NCI-H2227 (cell line): ENCODE measurements around the gene SMAD1.
"Not testable (repeated sequence)": the region's sequence is repeated elsewhere in the genome, so short reads cannot be mapped to it uniquely, and the experiment has no call there.

Experiments used
- DNase-seq: peaks from one replicate; lab custom pipeline; 2025; ENCODE audit not compliant: unreplicated experiment; lab: John Stamatoyannopoulos, UW

The SMAD1 gene

DNA sequence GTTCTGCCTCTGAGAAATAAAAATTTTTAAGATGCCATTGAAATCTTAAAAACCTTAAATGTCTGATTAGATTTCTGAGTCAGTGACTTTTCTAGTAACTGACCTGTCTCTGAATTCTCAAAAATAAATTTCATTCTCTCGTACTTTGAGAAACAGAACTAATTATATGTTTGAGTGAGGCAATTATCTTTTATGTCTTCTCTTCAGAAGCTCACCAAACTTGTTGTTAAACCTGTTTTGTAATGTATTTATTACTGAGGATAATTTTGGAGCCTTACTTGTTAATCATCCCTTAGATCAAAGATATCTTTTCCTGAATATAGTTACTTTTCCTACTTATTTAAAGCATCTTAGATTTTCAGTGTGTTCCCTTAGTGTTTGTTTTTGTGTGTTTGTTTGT is 73.0 kb downstream of the SMAD1 start:
- no peak for DNase-seq

DNA sequence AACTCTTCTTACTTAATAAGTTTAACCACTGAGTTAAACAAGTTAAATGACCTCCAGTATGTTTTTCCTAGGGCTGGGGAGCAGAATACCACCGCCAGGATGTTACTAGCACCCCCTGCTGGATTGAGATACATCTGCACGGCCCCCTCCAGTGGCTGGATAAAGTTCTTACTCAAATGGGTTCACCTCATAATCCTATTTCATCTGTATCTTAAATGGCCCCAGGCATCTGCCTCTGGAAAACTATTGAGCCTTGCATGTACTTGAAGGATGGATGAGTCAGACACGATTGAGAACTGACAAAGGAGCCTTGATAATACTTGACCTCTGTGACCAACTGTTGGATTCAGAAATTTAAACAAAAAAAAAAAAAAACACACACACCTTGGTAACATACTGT is 76.1 kb downstream of the SMAD1 start:
- peak; percentile 39 for DNase-seq

GRCh38 chr4:145563293-145563985 is 81.8 kb downstream of the SMAD1 start:
- DNase-seq: no peak

GRCh38 chr4:145564540-145564939 is 82.9 kb downstream of the SMAD1 start:
- DNase-seq: no peak

DNA sequence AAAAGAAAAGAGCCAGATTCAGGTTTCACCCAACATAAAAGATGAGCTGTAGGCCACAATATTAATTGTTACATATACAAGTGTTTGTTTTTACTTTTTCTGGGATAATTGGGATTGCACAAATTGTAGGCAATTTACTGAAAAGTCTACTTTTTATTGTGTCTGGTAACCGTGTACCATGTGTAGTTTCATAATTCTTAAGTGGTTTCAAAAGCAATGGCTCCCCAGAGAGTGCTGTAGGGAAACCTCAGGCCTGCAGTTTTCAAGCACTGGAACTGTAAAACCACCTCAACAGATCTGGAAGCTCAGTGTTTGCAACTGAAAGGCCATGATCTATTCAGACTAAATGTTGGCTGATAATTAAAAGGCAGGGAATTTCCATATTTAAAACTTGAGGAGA is 83.7 kb downstream of the SMAD1 start:
- no peak for DNase-seq

DNA sequence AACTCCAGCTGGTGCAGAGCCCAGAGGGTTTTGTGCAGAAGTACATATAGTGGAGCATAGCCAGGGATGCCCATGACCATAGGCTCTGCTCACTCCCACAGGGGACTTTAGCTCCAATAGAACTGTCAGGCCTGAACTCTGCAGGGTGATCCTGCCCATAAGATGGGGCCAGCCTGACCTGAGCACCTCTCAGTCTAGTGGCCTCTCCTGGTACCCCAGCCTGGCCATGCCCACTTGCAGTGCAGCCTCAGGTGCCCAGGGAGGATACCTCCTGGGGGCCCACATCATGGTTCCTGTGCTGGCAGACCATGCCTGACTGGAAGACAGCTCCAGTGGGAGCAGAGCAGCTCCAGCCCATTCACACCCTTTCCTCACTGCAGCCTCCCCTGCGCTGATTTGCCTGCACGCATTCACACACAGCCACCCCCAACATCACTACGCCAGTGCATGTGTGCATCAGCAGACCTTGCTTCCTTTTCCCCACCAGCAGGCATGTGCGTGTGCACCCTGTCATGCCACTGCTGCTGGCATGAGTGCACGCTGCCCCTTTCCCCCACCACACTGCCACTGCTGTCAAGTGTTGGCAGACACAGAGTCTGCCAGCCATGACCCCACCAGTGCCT is 84.5 kb downstream of the SMAD1 start:
- no peak for DNase-seq

- no peak for DNase-seq
Measured at GRCh38 chr4:145566768-145567167, 85.1 kb downstream of the SMAD1 start.

DNA sequence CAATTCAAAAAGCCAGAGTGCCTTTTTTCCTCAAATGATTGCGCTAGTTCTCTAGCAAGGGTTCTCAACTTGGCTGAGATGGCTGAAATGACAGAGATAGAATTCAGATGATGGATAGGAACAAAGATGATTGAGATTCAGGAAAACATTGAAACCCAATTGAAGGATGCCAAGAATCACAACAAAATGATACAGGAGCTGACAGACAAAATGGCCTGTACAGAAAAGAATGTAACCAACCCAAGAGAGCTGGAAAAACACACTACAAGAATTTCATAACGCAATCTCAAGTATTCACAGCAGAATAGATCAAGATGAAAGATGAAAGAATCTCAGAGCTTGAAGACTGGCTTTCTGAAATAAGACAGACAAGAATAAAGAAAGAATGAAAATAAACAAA is 85.9 kb downstream of the SMAD1 start:
- no peak for DNase-seq

- DNase-seq: not testable (repeated sequence)
Measured at GRCh38 chr4:145574546-145574945, 92.9 kb downstream of the SMAD1 start.

GRCh38 chr4:145580906-145581305 is 99.3 kb downstream of the SMAD1 start:
- DNase-seq: no peak

- no peak for DNase-seq
Measured at GRCh38 chr4:145583191-145584055, 101.8 kb downstream of the SMAD1 start.

GRCh38 chr4:145587088-145587754 is 105.6 kb downstream of the SMAD1 start:
- DNase-seq: no peak

- not testable (repeated sequence) for DNase-seq
Measured at GRCh38 chr4:145589381-145589780, 107.7 kb downstream of the SMAD1 start.

- DNase-seq: no peak
Measured at GRCh38 chr4:145589916-145590702, 108.5 kb downstream of the SMAD1 start.

- DNase-seq: no peak
Measured at GRCh38 chr4:145602129-145602760, 120.6 kb downstream of the SMAD1 start.

DNA sequence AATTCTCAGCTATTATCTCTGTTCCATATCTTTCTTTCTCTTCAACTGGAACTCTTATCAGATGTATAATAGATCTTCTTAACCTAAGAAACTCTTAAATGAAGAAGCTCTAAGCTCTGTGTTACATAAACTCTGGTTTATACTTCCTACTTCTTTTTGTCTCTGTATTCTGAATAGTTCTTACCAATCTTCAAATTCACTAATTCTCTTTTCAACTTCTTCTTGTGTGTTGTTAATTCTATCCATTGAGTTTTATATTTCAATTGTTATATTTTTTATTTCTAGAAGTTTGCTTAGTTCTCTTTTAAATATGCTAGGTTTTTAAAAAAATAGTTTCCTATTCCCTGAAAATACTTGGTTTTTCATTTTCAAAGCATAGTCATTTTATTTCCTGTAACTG is 124.3 kb downstream of the SMAD1 start:
- no peak for DNase-seq
